Myocyte (in vitro differentiated cells): ENCODE measurements around the gene SNORC. TPM values are rescaled to one million over a fixed set of nuclear protein-coding genes. Genes with fewer than 3 reads are reported as not detected.
A peak's percentile ranks its signal among the peaks of the same experiment; 100 is the strongest.

Experiments
- DNase-seq: peaks from one replicate; pipeline ENCODE4 v3.0.0-alpha.2; 2012; ENCODE audit warnings: low read depth
- total RNA-seq: library from RNA; depleted of rRNA; stranded (reverse); fragments of >200 nt; gene quantifications from 2 replicates; pipeline ENCODE4 v1.2.3, GENCODE V29; 2014

Gene SNORC
- total RNA-seq, 1 donor from 2014 or later: 2.6 TPM

- no peak for DNase-seq
Observed at GRCh38 chr2:232869138-232870017, 686 bp upstream of the SNORC start.

- no peak for DNase-seq
Observed at GRCh38 chr2:232870766-232871371, 805 bp downstream of the SNORC start.

- DNase-seq: no peak
Observed at GRCh38 chr2:232871418-232871834, 1.4 kb downstream of the SNORC start.

GRCh38 chr2:232871835-232872736 is 2.0 kb downstream of the SNORC start:
- no peak for DNase-seq

- DNase-seq: peak; percentile 24
Observed at GRCh38 chr2:232872826-232873225, 2.8 kb downstream of the SNORC start.

- no peak for DNase-seq
Observed at GRCh38 chr2:232873292-232873908, 3.3 kb downstream of the SNORC start.

- no peak for DNase-seq
Observed at GRCh38 chr2:232873909-232874641, 4.0 kb downstream of the SNORC start.

GRCh38 chr2:232874677-232875223 is 4.7 kb downstream of the SNORC start:
- DNase-seq: no peak

- DNase-seq: no peak
Observed at GRCh38 chr2:232875256-232876121, 5.4 kb downstream of the SNORC start.

- DNase-seq: no peak
Observed at GRCh38 chr2:232876161-232876977, 6.3 kb downstream of the SNORC start.

- DNase-seq: no peak
Observed at GRCh38 chr2:232876978-232877441, 6.9 kb downstream of the SNORC start.

- no peak for DNase-seq
Observed at GRCh38 chr2:232877940-232878511, 8.0 kb downstream of the SNORC start.

GRCh38 chr2:232878855-232879617 is 9.0 kb downstream of the SNORC start:
- DNase-seq: no peak

GRCh38 chr2:232879618-232880494 is 9.8 kb downstream of the SNORC start:
- DNase-seq: no peak

GRCh38 chr2:232880764-232881351 is 10.8 kb downstream of the SNORC start:
- no peak for DNase-seq

- no peak for DNase-seq
Observed at GRCh38 chr2:232882085-232882484, 12.0 kb downstream of the SNORC start.
